Upper lobe of right lung (tissue), 1 donor: ENCODE measurements around the gene KCNQ5. TPM values are rescaled to one million over a fixed set of nuclear protein-coding genes. Genes with fewer than 3 reads are reported as not detected.

Experiments used
- ATAC-seq: fragments of 200-7000 bp; cut with Tn5 transposase; one replicate; pipeline ENCODE4 v1.9.1; 2020; ENCODE audit warnings: mild to moderate bottlenecking, moderate library complexity
- DNase-seq: peaks from one replicate; pipeline ENCODE4 v3.0.0-alpha.2; 2020
- H3K27ac ChIP-seq: fragments of 200-600 bp; one replicate; pipeline ENCODE4 v1.8.0; 2022
- H3K27me3 ChIP-seq: fragments of 200-600 bp; one replicate; pipeline ENCODE4 v1.8.0; 2022; ENCODE audit warnings: mild to moderate bottlenecking
- H3K36me3 ChIP-seq: fragments of 200-600 bp; one replicate; pipeline ENCODE4 v1.8.0; 2022
- H3K4me1 ChIP-seq: fragments of 200-600 bp; one replicate; pipeline ENCODE4 v1.8.0; 2022
- H3K4me3 ChIP-seq: fragments of 200-600 bp; one replicate; pipeline ENCODE4 v1.8.0; 2022; ENCODE audit warnings: mild to moderate bottlenecking
- H3K9me3 ChIP-seq: fragments of 200-600 bp; one replicate; pipeline ENCODE4 v1.8.0; 2022
- intact Hi-C: fragments of 100-400 bp; cut with DNase I; formaldehyde crosslinking; loops from one replicate; pipeline ENCODE4 v1.11.0; 2022
- total RNA-seq: library from RNA; stranded (reverse); fragmentation: NEBNext Ultra II Directional; extraction: Animal tissue kit (Norgen Biotek cat#: 25700); gene quantifications from one replicate; pipeline ENCODE4 v1.2.1, GENCODE V29; 2021
- TF ChIP-seq, protein P1 (sequence below): fragments of 200-600 bp; IDR thresholded peaks from one replicate; pipeline ENCODE4 v1.8.0; 2022; ENCODE audit warnings: antibody characterized with exemption
- donor health status: DM: no; HTN: yes; CAD: no; lungs with severe emphysema.

The KCNQ5 gene
- total RNA-seq, 1 donor from 2014 or later = 1.3 TPM

DNA sequence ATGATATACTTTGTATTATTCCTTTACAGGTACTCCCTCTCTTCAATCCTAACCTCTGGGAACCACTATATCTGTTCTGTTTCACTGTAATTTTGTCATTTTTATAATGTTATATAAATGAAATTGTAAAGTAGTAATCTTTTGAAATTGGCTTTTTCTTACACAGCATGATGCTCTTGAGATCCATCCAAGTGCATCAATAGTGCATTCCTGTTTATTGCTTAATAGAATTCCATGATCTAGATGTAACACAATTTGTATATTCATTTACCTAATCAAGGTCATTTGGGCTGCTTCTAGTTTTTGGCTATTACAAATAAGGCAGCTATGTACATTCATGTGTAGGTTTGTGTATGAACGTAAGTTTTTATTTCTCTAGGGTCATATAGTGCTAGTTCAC lies 428.8 kb downstream of the KCNQ5 start:
- H3K4me1 ChIP-seq = no peaks in the 10 kb centered on the region
- no peak overlapping the region for H3K4me3 ChIP-seq
- no peak overlapping the region for H3K27ac ChIP-seq
- no peaks in the 10 kb centered on the region for H3K9me3 ChIP-seq
- ATAC-seq = no peak
- H3K27me3 ChIP-seq = no peaks in the 10 kb centered on the region
- no peak for DNase-seq
- intact Hi-C loops = no loop called here
- H3K36me3 ChIP-seq = no peaks in the 10 kb centered on the region
- TF ChIP-seq, protein P1, sequence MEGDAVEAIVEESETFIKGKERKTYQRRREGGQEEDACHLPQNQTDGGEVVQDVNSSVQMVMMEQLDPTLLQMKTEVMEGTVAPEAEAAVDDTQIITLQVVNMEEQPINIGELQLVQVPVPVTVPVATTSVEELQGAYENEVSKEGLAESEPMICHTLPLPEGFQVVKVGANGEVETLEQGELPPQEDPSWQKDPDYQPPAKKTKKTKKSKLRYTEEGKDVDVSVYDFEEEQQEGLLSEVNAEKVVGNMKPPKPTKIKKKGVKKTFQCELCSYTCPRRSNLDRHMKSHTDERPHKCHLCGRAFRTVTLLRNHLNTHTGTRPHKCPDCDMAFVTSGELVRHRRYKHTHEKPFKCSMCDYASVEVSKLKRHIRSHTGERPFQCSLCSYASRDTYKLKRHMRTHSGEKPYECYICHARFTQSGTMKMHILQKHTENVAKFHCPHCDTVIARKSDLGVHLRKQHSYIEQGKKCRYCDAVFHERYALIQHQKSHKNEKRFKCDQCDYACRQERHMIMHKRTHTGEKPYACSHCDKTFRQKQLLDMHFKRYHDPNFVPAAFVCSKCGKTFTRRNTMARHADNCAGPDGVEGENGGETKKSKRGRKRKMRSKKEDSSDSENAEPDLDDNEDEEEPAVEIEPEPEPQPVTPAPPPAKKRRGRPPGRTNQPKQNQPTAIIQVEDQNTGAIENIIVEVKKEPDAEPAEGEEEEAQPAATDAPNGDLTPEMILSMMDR = no peak

DNA sequence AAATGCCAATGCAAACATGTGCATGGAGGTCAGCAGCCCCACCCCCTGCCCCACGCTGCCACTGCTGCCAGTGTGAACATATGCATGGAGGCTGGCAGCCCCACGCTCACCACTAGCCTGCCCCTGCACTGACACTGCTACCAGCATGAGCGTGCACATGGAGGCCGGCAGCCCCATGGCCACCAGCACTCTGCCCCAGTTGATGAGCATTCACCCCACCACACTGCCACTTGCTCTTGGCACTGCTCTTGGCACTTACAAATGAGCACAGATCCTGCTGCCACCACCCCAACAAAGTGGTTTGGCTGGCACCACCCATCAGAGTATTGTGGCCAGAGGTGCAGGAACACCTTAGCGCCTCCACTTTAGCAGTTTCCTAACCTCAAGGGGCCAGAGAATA lies 429.3 kb downstream of the KCNQ5 start:
- H3K36me3 ChIP-seq = no peaks in the 10 kb centered on the region
- ATAC-seq = no peak
- H3K9me3 ChIP-seq = no peaks in the 10 kb centered on the region
- H3K4me1 ChIP-seq = no peaks in the 10 kb centered on the region
- intact Hi-C loops = no loop called here
- H3K4me3 ChIP-seq = no peak overlapping the region
- no peak overlapping the region for H3K27ac ChIP-seq
- TF ChIP-seq, protein P1 = no peak
- DNase-seq = no peak
- H3K27me3 ChIP-seq = no peaks in the 10 kb centered on the region

DNA sequence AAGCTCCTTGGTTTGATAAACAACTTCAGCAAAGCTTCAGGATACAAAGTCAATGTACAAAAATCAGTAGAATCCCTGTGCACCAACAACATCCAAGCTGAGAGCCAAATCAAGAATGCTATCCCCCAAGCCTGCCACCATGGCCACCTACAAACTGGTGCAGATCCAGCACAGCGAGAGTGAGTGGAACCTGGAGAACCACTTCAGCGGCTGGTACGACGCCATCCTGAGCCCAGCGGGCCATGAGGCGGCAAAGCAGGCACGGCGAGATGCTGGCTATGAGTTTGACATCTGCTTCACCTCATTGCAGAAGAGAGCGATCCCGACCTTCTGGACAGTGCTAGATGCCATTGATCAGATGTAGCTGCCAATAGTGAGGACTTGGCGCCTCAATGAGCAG lies 433.1 kb downstream of the KCNQ5 start:
- no peaks in the 10 kb centered on the region for H3K36me3 ChIP-seq
- no peaks in the 10 kb centered on the region for H3K4me1 ChIP-seq
- H3K9me3 ChIP-seq = no peaks in the 10 kb centered on the region
- DNase-seq = no peak
- no peak for ATAC-seq
- intact Hi-C loops = no loop called here
- no peak overlapping the region for H3K27ac ChIP-seq
- TF ChIP-seq, protein P1 = no peak
- no peak overlapping the region for H3K4me3 ChIP-seq
- no peaks in the 10 kb centered on the region for H3K27me3 ChIP-seq

DNA sequence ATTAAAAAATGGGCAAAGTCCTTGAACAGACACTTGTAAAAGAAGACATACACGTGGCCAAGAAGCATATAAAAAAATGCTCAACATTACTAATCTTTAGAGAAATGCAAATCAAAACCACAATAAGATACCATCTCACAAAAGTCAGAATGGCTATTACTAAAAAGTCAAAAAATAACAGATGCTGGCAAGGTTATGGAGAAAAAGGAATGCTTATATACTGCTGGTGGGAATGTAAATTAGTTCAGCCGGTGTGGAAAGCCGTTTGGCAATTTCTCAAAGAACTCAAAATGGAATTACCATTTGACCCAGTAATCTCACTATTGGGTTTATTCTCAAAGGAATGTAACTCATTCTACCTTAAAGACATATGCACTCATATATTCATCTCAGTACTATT lies 436.9 kb downstream of the KCNQ5 start:
- ATAC-seq (no peak), DNase-seq (no peak)
- H3K4me1 ChIP-seq = peaks cover 5% of the 10 kb centered on the region
- H3K9me3 ChIP-seq = no peaks in the 10 kb centered on the region
- no peak overlapping the region for H3K4me3 ChIP-seq
- intact Hi-C loops = no loop called here
- no peaks in the 10 kb centered on the region for H3K27me3 ChIP-seq
- no peaks in the 10 kb centered on the region for H3K36me3 ChIP-seq
- H3K27ac ChIP-seq = no peak overlapping the region
- TF ChIP-seq, protein P1 = no peak

DNA sequence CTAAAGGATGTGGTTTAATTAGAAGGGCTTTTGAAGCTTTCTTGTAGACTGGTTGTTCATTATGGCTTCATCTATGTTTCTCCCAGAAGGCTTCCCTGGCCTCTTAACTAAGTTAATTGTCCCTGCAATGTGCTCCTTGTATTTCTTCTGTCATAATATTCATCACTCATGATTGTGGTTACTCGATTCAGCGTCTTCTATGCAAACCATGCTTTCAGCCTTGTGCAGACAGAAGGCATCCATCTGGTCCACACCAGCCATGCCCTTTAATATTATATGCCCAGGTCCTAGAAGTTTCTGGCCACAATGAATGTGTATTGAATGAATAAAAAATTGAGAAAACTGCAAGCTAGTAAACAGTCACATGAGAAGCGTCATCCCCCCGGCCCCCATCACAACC lies 440.3 kb downstream of the KCNQ5 start:
- intact Hi-C loops = no loop called here
- ATAC-seq (no peak), DNase-seq (no peak)
- no peaks in the 10 kb centered on the region for H3K9me3 ChIP-seq
- H3K27ac ChIP-seq = no peak overlapping the region
- TF ChIP-seq, protein P1 = no peak
- no peaks in the 10 kb centered on the region for H3K27me3 ChIP-seq
- no peak overlapping the region for H3K4me3 ChIP-seq
- peaks cover 5% of the 10 kb centered on the region for H3K4me1 ChIP-seq
- no peaks in the 10 kb centered on the region for H3K36me3 ChIP-seq

DNA sequence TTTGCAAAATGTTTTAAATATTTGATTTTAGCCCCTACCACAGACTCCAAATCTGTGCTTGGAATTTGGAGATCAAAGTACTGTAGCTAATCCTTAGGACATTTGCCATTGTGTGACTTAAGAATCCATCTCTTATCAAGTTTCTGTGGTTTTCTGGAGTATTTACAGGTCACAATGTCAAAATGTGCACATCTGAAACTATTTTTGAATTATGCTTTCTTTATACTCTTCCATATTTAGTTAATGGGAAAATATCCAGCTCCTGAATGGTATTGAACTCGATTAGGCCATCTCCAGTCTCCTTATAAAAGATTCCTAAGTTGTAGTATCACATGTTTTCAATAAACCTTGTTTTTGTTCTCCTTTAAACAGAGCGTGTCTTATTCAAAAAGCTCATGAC lies 441.0 kb downstream of the KCNQ5 start:
- Histone ChIP-seq H3K9me3 (no peaks in the 10 kb centered on the region), H3K27ac (no peak overlapping the region), H3K4me3 (no peak overlapping the region), H3K4me1 (peaks cover 5% of the 10 kb centered on the region), H3K36me3 (no peaks in the 10 kb centered on the region), H3K27me3 (no peaks in the 10 kb centered on the region)
- DNase-seq (no peak), ATAC-seq (no peak)
- intact Hi-C loops = no loop called here
- TF ChIP-seq, protein P1 = no peak
